ENCODE measurements around the gene STK17A.
A peak's percentile ranks its signal among the peaks of the same experiment; 100 is the strongest.
"Not testable (repeated sequence)": the region's sequence is repeated elsewhere in the genome, so short reads cannot be mapped to it uniquely, and the experiment has no call there.

STK17A gene

DNA sequence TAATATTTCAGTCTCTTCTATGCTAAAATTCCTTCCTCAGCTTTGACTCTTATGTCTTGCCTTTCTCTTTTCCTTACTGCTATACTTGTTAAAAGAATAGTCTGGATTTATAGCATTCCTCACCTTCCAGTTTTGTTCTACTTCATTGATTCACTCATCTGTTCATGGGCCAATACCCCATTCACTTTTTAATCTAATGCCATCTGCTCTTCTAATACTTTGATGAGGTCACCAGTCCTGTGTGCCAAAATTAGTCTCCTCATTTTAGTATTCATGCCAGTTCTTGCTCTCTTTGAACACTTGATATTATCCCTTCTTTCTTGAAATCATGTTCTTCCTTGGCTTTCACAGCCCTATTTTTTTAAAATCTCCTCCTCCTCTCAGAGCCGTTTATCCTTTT lies 19.3 kb downstream of the STK17A start:
- no peak for DNase-seq

DNA sequence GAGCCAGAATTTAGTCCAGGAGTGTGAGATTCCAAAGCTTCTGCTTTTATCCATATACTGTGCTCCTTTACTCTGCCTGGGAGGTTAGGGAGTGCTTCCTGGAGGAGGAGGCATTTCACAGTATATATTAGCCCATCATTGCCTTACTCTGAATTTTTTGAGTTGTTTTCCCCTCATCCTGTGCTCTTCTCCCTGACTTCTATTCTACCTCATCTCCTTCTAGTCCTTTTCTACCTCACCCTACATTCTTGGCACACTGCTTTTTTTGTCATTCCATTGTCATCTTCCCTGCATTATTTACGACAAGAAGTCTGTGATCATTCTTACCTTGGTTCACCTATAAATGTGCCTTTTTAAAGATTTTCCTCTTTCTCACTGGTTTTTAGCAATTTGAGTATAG lies 21.3 kb downstream of the STK17A start:
- DNase-seq = no peak

DNA sequence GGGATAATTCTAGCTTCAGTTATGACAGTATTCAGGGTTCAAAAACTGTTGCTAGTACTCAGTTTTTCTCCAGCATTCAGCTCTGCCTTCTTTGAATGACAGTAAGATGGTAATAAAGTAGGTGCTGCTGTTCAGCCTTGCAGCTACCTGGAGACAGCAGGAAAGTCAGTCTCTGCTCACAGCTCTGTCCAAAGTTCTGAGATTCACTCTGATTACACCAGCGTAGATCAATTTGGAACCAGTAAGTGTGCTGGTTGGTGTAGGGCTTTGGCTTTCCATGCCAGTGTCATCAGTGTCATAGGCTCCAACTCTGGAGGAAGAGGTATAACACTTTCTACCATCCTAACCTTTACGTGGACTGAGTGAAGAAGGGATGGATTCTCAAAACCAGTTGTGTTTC lies 26.2 kb downstream of the STK17A start:
- DNase-seq = no peak

DNA sequence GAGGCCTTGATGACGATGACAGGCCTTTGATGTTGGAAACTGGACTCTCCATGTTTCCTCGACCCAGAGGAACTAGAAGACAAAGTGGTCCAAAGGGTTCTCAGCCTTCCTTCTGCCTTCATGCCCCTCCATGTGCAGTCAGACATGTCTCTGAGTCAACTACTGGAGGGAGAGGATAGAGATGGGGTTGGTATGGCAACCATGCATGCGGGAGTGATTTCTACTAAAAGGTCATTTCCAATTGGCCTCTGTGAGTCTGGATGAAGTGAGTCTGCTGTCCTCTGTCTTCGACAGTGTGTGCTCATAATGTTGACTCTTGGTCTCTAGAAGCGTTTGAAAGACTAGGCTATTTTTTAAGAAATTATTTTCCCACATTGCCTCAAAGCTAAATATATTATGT lies 29.2 kb downstream of the STK17A start:
- DNase-seq = no peak

DNA sequence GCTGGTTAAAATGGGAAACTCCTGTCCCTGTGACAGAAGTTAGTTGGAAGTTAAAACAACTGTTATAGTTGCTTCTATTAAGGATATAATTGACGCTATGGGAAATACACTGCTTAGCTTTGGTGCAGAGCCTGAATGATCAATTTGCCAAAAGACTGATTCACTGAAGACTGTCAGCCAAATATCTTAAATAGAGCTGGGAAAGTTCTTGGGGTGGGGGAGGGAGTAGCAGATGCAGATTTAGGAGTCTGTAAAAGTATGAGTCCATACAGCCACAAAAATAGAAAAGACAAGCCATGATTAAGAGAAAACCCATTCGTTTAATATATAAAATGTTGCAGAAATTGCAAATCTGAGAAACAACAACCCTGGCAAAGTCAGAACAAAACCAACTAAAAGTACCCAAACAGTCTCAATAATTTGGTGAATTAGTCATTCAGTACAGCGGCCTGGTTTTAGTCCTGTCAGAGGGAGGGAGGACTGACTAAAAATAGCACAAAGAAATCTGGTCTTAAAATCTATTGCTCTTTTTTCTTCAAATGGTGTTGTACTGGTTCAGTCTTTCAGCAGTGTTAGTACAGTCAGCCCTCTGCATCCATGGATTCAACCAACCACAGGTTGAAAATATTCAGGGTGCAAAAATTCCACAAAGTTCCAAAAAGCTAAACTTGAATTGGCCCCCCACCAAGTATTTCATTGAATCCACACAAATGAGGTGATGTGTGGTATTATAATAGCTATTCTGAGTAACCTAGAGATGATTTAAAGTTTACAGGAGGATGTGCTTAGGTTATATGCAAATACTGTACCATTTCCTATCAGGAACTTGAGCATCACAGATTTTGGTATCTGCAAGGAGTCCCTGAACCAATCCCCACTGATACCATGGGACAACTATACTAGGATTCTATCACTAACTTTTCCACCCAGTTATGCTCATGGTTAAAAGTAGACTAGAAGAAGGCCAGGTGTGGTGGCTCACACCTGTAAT lies 30.0 kb downstream of the STK17A start:
- no peak for DNase-seq

DNA sequence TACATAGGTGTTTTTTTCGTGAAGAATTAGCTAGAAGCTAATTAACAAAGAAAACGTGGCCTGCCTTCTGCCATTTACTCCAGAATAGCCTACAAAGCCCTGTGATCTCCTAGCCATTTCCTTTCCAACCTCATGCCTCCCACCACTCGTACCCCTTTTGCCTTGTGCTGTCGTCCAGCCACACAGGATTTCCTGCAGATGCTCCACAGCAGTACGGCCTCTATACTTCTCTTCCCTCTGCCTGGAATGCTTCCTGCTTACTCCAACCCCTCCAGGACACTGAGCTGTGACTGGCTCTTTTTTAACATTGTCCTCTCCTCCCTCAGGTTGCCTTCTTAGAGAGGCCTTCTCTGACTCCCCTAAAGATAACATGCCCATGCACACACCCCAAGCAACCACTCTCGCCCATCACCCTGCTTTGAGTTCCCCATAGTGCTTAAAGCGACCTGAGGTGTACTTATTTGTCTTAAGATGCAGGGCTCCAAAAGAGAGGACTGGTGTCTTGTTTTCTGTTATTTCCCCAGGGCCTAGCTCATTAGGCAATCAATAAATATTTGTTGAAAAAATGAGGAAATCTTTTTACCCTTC lies 32.7 kb downstream of the STK17A start:
- no peak for DNase-seq

GRCh38 chr7:43616977-43617376 lies 34.1 kb downstream of the STK17A start:
- no peak for DNase-seq

DNA sequence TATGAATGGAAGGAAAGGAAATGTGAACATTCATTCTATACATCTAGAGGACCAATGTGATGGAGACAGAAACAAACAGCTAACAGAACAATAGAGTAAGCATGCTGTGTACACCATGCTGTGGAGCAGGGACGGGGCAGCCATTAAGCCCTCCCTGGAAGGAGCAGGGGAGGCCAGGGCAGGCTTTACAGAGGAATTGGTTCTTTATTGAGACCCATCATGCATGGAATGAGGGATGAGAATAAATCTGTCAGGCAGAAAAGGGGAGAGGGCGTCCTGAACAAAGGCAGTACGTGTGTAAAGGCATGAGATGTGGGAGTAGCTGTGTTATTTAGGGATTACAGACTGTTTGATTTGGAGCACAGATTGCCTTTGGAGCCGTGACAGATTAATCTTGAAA lies 35.2 kb downstream of the STK17A start:
- DNase-seq = no peak

DNA sequence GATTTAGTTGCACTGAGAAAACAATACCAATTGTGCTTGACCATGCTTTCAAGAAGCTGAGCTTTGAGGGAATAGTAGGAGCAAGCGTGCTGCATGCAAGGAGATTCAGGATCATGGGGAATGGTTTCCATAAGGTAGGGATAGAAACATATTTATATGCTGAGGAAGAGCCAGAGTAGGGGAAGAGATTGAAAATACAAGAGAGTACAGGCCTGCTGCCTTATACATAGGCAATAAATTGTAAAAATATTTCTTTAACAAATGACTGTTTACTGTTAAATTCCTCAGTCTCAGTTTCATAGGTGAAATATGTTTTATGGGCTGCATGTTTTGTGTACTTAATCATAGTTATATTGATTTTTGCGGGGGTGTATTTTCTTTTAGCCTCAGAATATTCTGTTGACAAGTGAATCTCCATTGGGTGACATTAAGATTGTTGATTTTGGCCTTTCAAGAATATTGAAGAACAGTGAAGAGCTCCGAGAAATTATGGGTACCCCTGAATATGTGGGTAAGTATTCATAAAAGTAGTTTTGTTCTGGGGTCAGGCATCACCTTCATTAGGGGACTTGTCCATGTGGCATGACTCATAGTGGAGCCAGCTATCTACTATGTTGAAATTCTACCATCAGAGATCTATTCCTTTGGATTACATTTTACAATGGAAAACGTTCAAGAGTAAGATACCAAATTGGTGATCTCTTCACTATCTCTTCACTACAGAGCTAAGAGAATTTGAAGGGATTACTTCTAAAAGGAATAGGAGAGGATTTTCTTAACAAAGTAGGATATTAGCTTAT lies 36.5 kb downstream of the STK17A start:
- no peak for DNase-seq

GRCh38 chr7:43621729-43622448 lies 39.0 kb downstream of the STK17A start:
- DNase-seq = no peak

- no peak for DNase-seq
These were observed 41.2 kb downstream of the STK17A start for GRCh38 chr7:43624156-43624555.

DNA sequence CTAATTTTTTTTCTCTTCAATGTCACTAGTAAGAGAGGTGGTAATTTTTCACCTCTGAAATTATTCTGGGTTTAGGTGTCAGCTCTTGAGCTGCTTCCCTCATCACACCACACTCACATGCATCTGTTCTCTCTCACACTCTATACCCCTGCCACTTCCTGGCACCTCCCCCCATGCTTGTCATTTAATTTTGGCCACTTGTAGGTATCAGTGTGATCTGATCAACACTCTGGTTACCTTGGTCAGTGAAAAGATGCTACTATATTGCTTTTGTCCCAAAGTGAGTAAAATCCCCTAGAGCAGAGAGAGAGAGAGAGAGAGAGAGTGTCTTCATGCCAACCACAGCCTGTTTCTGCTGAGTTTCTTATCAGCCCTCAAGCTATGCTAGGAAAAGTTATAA lies 42.5 kb downstream of the STK17A start:
- peak; percentile 23 for DNase-seq

DNA sequence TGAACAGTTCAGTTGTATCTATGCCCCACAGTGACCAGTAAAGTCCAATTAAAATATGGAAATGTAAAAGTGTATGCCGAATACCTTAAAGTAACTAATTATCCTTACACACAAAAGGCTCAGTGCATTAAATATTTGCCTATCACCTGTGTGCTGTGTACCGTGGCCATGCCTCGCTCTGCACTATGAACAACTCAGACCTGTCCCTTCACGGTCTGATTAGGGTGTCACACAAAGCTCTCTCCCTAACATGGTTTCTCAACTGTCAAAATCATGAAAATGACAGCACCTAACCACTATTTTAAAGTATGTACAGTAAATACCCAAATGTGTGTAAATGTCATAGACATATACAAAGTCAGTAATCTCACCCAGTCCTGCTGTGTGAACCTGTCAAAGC lies 43.1 kb downstream of the STK17A start:
- DNase-seq = peak; percentile 33

GRCh38 chr7:43626695-43627094 lies 43.8 kb downstream of the STK17A start:
- peak; percentile 38 for DNase-seq

DNA sequence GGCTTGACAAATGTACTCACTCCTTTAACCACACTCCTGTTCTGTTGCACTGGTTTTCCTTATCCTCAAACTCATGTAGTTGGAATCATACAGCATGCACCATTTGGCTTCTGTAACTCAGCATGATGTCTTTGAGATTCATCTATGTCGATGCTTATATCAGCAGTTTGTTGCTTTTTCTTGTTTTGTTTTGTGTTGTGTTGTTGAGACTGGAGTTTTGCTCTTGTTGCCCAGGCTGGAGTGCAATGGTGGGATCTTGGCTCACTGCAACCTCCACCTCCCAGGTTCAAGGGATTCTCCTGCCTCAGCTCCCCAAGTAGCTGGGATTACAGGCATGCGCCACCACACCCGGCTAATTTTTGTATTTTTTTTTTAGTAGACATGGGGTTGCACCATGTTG lies 44.9 kb downstream of the STK17A start:
- not testable (repeated sequence) for DNase-seq

GRCh38 chr7:43628431-43628830 lies 45.5 kb downstream of the STK17A start:
- no peak for DNase-seq

- DNase-seq = no peak
These were observed 46.9 kb downstream of the STK17A start for GRCh38 chr7:43629857-43630256.

- DNase-seq = no peak
These were observed 47.6 kb downstream of the STK17A start for GRCh38 chr7:43630482-43630881.

GRCh38 chr7:43631559-43631958 lies 48.7 kb downstream of the STK17A start:
- DNase-seq = no peak

DNA sequence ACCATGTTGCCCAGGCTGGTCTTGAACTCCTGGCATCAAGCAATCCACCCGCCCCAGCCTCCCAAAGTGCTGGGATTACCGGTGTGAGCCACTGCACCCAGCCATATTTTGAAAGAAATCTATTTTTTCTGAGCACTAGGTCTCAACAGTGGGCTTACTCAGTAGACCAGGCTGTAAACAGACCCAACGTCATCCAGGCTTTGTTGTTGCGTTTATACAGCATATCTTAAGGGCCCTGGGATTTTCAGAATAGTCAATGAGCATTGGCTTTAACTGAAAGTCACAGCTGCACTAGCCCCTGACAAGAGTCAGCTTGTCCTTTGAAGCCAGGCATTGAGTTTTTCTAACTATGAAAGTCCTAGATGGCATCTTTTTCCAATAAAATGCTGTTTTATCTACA lies 49.8 kb downstream of the STK17A start:
- DNase-seq = no peak

GRCh38 chr7:43634384-43634783 lies 51.5 kb downstream of the STK17A start:
- no peak for DNase-seq

DNA sequence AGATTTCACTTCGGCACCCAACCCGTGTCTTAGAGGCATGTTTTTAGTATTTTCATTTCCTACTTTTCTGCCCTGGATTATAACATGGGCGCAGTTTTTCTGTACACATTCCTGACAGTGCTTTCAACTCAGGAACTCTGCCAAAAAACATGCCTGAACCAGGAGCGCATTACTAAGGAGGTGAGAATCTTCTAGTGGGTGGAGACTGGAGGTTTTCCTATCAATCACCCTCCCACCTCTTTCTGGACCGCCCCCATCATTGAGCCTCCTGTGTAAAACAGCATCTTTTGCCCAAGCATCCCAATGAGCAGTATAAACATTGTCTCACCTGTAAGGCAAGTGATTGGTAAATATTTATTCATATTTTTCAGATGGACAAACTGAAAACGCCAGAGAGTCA lies 53.2 kb downstream of the STK17A start:
- peak; percentile 96 for DNase-seq
